Psoas muscle (tissue), 8 donors: ENCODE data around the gene TMC6. TPM values are rescaled to one million over a fixed set of nuclear protein-coding genes. Genes with fewer than 3 reads are reported as not detected.
"Not testable (repeated sequence)": the region's sequence is repeated elsewhere in the genome, so short reads cannot be mapped to it uniquely, and the experiment has no call there.

ENCODE experiments used
- ATAC-seq, 4 donors: fragments of 200-7000 bp; cut with Tn5 transposase; one replicate each; pipeline ENCODE4 v1.9.1; 2020; ENCODE audit warnings: moderate library complexity in 3 of 4, mild to moderate bottlenecking in 2 of 4
- DNase-seq, 2 donors: peaks; one replicate each; pipeline ENCODE4 v3.0.0-alpha.2; 2020
- H3K27ac ChIP-seq: fragments of 200-600 bp; one replicate; pipeline ENCODE4 v1.8.0; 2022
- H3K27me3 ChIP-seq, 3 donors: fragments of 200-600 bp in 1 of 3; one replicate each; pipeline versions ENCODE4 v1.6.1 to v1.8.0; 2013 to 2022; ENCODE audit warnings: low read length in 2 of 3, mild to moderate bottlenecking in 2 of 3, moderate library complexity in 1 of 3; ENCODE audit not compliant: insufficient read depth in 3 of 3
- H3K36me3 ChIP-seq, 2 donors: fragments of 200-600 bp in 1 of 2; one replicate each; pipeline versions ENCODE4 v1.6.1 to v1.8.0; 2013 to 2022; ENCODE audit warnings: low read depth in 1 of 2, mild to moderate bottlenecking in 1 of 2, moderate library complexity in 1 of 2; ENCODE audit not compliant: insufficient read depth in 1 of 2
- H3K4me1 ChIP-seq: fragments of 200-600 bp; one replicate; pipeline ENCODE4 v1.8.0; 2022
- H3K4me3 ChIP-seq: fragments of 200-600 bp; one replicate; pipeline ENCODE4 v1.8.0; 2022; ENCODE audit warnings: mild to moderate bottlenecking
- H3K9me3 ChIP-seq: fragments of 200-600 bp; one replicate; pipeline ENCODE4 v1.8.0; 2022
- WGBS, 3 donors: extraction: QIAGEN DNeasy Blood & Tissue Kit; methylation state at CpG; one replicate each; pipeline versions ENCODE4 v1.1.6 to v1.1.7; 2013; 5-methylcytosine and 5-hydroxymethylcytosine counted together
- intact Hi-C, 2 donors: fragments of 100-400 bp; cut with DNase I; formaldehyde crosslinking; loops; one replicate each; pipeline versions ENCODE4 v1.11.0 to v1.14.2; 2022
- polyA plus RNA-seq, 3 donors: library from polyadenylated mRNA; stranded (reverse); fragments of 200-250 nt; gene quantifications; one replicate each; pipeline ENCODE4 v1.2.3, GENCODE V29; 2013
- total RNA-seq, 4 donors: library from RNA; stranded (reverse); fragmentation: NEBNext Ultra II Directional in 2 of 4; extraction: Animal tissue kit (Norgen Biotek cat#: 25700) in 2 of 4; gene quantifications; one replicate each; pipeline versions ENCODE4 v1.2.1 to v1.2.4, GENCODE V29; 2021 to 2023
- TF ChIP-seq, protein P1 (sequence below): fragments of 200-600 bp; IDR thresholded peaks from one replicate; pipeline ENCODE4 v1.8.0; 2022; ENCODE audit warnings: antibody characterized with exemption
- donor health status: healthy with polysubstance abuse.
- donor health status: DM: no; HTN: no; CAD: no; lungs with moderate emphysema.
- donor health status: Bipolar disorder and iron deficiency.
- donor health status: healthy.
- donor health status: DM: yes; HTN: yes; CAD: no.
- donor health status: DM: no; HTN: no; CAD: no.
- donor health status: DM: no; HTN: no; CAD: no.
- donor health status: DM: yes; HTN: yes; CAD: no.

Gene TMC6
- total and polyA plus RNA-seq, 7 donors: 2.7 to 11.0 (median 6.1) TPM

DNA sequence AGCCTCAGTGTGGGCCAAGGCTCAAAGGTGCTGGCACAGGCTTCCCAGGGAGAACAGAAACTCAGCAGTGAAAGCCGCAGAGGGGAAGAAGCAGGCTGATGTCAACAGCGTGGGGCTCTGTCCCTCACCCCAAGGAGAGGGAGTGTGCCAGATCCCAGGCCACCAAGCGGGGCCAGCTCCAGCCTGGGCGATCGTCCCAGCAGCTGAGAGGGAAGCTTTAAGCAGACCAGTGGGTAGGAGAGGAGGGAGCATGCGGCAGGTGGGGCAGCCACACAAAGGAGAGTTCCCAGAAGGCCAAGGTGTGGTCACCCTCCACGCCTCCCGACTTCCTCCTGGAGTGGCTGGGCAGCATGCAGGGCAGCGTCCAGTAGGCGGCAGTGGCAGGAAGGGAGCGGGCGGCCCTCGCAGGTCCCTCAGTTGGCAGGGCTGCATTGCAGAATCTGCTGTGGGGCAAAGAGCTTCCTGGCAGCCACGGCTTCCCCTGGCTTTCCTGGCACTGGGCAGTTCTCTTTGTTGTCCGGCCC lies 45.9 kb upstream of the TMC6 start:
- 10 to 15% (median 12%) methylated on average over 11 to 15 of the region's 15 CpGs for WGBS, 3 donors
- Histone ChIP-seq H3K9me3 (no peaks in the 10 kb centered on the region), H3K4me3 (peak overlapping the region; percentile 49), H3K27ac (peak overlapping the region; percentile 98), H3K27me3 (no peaks in the 10 kb centered on the region), H3K4me1 (peaks cover 72% of the 10 kb centered on the region), H3K36me3 (peaks cover 0 to 22% of the 10 kb centered on the region in 2 donors)
- ATAC-seq (peak; percentile 76 to 84 (median 82)), DNase-seq (peak; percentile 89 to 93)
- intact Hi-C loops: loop anchor here in 1 of 2 donors (2.0 kb wide), 1 partner anchor 62 kb away; no protein-coding TSS in a partner anchor
- TF ChIP-seq, protein P1, sequence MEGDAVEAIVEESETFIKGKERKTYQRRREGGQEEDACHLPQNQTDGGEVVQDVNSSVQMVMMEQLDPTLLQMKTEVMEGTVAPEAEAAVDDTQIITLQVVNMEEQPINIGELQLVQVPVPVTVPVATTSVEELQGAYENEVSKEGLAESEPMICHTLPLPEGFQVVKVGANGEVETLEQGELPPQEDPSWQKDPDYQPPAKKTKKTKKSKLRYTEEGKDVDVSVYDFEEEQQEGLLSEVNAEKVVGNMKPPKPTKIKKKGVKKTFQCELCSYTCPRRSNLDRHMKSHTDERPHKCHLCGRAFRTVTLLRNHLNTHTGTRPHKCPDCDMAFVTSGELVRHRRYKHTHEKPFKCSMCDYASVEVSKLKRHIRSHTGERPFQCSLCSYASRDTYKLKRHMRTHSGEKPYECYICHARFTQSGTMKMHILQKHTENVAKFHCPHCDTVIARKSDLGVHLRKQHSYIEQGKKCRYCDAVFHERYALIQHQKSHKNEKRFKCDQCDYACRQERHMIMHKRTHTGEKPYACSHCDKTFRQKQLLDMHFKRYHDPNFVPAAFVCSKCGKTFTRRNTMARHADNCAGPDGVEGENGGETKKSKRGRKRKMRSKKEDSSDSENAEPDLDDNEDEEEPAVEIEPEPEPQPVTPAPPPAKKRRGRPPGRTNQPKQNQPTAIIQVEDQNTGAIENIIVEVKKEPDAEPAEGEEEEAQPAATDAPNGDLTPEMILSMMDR: peak; percentile 65

DNA sequence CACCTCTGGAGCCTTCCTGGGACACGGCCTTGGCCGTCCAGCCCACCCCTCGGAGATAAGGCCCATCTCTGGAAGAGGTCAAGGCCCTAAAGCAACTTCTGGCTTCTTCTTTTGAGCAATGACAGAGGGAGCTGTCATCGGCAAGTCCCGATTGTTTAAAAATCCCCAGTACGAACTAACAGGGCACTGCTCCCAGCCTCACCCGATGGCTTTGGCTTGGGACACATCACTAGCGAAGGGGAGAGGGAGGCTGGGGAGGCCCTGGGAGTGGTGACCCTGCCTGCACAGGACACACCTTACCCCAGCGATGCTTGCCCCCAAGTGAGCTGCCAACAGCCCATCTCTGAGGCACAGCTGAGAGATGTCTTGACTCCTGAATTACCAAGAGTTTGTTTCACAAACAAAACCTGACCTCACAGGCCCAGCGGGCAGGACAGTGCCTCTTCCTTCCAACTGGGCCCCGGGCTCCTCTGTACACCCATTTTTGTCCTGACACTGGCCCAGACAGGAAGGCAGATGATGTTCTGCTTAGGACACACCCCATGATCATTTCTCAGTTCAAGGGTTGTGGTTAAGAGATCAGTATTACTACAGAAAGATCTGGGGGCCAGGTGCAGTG lies 44.7 kb upstream of the TMC6 start:
- Histone ChIP-seq H3K27me3 (no peaks in the 10 kb centered on the region), H3K4me1 (peaks cover 72% of the 10 kb centered on the region), H3K4me3 (peak overlapping the region; percentile 49), H3K36me3 (peaks cover 0 to 22% of the 10 kb centered on the region in 2 donors), H3K9me3 (no peaks in the 10 kb centered on the region), H3K27ac (peak overlapping the region; percentile 98)
- WGBS, 3 donors: 34 to 42% (median 35%) methylated on average over 11 of the region's 11 CpGs
- intact Hi-C loops: no loop called here
- DNase-seq (peak in 1 of 2 donors; percentile 22), ATAC-seq (peak in 3 of 4 donors; percentile 2 to 17 (median 8))
- TF ChIP-seq, protein P1: no peak

DNA sequence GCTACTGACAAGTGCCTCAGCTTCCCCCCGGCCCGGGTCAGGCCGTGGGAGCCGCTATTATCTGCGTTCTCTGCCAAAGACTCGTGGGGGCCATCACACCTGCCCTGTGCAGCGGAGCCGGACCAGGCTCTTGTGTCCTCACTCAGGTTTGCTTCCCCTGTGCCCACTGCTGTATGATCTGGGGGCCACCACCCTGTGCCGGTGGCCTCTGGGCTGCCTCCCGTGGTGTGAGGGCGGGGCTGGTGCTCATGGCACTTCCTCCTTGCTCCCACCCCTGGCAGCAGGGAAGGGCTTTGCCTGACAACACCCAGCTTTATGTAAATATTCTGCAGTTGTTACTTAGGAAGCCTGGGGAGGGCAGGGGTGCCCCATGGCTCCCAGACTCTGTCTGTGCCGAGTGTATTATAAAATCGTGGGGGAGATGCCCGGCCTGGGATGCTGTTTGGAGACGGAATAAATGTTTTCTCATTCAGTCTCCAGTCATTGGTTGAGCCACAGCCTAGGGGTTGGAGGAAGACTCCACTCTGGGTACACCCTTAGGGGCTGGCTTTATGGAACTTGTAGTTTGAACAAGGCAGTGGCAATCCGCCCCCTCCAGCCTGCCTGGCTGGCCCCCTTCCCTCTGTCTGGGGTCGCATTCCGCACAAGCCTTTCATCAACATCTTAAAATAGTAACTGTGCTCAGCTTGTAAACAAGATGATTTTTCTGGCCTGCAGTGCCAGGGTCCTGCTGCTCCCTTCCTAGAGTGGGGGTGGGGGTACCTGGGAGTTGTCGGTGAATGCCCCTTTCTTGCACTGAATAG lies 43.9 kb upstream of the TMC6 start:
- DNase-seq (peak; percentile 50 to 74), ATAC-seq (peak; percentile 10 to 47 (median 22))
- intact Hi-C loops: no loop called here
- TF ChIP-seq, protein P1: no peak
- WGBS, 3 donors: 18 to 35% (median 27%) methylated on average over 19 of the region's 19 CpGs
- Histone ChIP-seq H3K27me3 (no peaks in the 10 kb centered on the region), H3K4me3 (peak overlapping the region; percentile 49), H3K9me3 (no peaks in the 10 kb centered on the region), H3K4me1 (peaks cover 72% of the 10 kb centered on the region), H3K27ac (peak overlapping the region; percentile 98), H3K36me3 (peaks cover 0 to 22% of the 10 kb centered on the region in 2 donors)

DNA sequence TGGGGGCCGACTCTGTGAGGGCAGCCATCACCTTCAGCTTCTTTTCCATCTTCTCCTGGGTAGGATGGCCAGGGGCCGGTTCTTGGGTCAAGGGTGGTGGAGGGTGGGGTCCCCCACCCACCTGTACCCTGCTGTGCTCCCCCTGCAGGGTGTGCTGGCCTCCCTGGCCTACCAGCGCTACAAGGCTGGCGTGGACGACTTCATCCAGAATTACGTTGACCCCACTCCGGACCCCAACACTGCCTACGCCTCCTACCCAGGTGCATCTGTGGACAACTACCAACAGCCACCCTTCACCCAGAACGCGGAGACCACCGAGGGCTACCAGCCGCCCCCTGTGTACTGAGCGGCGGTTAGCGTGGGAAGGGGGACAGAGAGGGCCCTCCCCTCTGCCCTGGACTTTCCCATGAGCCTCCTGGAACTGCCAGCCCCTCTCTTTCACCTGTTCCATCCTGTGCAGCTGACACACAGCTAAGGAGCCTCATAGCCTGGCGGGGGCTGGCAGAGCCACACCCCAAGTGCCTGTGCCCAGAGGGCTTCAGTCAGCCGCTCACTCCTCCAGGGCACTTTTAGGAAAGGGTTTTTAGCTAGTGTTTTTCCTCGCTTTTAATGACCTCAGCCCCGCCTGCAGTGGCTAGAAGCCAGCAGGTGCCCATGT lies 43.2 kb upstream of the TMC6 start:
- WGBS, 3 donors: 76 to 90% (median 80%) methylated on average over 18 to 19 of the region's 19 CpGs
- DNase-seq, ATAC-seq, H3K27me3 ChIP-seq, H3K9me3 ChIP-seq, intact Hi-C loops: not testable (repeated sequence)
- Histone ChIP-seq H3K36me3 (peaks cover 0 to 22% of the 10 kb centered on the region in 2 donors), H3K4me1 (peaks cover 68% of the 10 kb centered on the region), H3K27ac (peak overlapping the region; percentile 98), H3K4me3 (peak overlapping the region; percentile 49)
